ENCODE data around the gene CITED4.

CITED4 gene

DNA sequence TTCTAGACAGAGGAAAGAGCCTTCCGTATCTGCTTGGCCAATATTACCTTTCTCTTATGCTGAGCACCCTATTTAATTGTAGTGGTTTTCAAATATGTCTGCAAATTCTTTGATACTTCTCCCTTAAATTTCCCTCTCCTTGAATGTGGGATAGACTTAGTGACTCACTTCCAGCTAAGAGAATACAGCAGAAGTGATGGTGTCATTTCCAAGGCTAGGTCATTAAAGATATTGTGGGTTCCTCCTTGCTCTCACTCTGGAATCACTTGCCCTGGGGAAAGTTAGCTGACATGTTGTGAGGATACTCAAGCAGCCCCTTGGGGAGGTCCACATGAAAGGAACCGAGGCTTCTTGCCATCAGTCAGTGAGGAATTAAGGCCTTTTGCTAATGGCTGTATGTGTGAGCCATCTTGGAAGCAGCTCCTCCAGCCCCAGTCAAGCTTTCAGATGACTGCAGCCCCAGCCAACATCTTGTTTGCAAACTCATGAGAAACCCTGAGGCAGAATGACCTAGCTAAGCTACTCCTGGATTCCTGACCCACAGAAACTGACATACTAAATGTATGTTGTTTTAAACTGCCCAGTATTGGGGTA, 8.1 kb upstream of the CITED4 start:
- Histone ChIP-seq H3K9me2 (replicated peaks; ENCODE audit: low read depth, low read length) (no peaks in the 10 kb centered on the region), H3K4me2 (ENCODE audit: low read depth, low read length, poor library complexity, severe bottlenecking) (no peak overlapping the region), H3K79me2 (ENCODE audit: insufficient read depth, low read length) (no peaks in the 10 kb centered on the region), H2AFZ (ENCODE audit: low read length) (no peak overlapping the region), H3K9me3 (ENCODE audit: insufficient read depth, low read depth, low read length) (no peaks in the 10 kb centered on the region), H3K9ac (ENCODE audit: low read depth, low read length, poor library complexity, severe bottlenecking) (no peak overlapping the region), H3K4me3 (ENCODE audit: low read length, poor library complexity, severe bottlenecking) (no peak overlapping the region), H3K4me1 (ENCODE audit: insufficient read depth, low read length, poor library complexity, severe bottlenecking) (peaks cover 18% of the 10 kb centered on the region), H3K36me3 (ENCODE audit: insufficient read depth, low read length) (no peaks in the 10 kb centered on the region), H4K20me1 (ENCODE audit: insufficient read depth, low read length, poor library complexity, severe bottlenecking) (no peaks in the 10 kb centered on the region), H3K27me3 (ENCODE audit: insufficient read depth, low read length, poor library complexity, severe bottlenecking) (no peaks in the 10 kb centered on the region), H3F3A (ENCODE audit: low read depth) (no peaks in the 10 kb centered on the region)
- TF ChIP-seq EZH2phosphoT487 (IDR thresholded peaks at IDR 0.05; ENCODE audit: borderline replicate concordance) = no peak
- TF ChIP-seq, protein P1, sequence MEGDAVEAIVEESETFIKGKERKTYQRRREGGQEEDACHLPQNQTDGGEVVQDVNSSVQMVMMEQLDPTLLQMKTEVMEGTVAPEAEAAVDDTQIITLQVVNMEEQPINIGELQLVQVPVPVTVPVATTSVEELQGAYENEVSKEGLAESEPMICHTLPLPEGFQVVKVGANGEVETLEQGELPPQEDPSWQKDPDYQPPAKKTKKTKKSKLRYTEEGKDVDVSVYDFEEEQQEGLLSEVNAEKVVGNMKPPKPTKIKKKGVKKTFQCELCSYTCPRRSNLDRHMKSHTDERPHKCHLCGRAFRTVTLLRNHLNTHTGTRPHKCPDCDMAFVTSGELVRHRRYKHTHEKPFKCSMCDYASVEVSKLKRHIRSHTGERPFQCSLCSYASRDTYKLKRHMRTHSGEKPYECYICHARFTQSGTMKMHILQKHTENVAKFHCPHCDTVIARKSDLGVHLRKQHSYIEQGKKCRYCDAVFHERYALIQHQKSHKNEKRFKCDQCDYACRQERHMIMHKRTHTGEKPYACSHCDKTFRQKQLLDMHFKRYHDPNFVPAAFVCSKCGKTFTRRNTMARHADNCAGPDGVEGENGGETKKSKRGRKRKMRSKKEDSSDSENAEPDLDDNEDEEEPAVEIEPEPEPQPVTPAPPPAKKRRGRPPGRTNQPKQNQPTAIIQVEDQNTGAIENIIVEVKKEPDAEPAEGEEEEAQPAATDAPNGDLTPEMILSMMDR (conservative IDR thresholded peaks at IDR 0.05; ENCODE audit: low read length) = no peak

DNA sequence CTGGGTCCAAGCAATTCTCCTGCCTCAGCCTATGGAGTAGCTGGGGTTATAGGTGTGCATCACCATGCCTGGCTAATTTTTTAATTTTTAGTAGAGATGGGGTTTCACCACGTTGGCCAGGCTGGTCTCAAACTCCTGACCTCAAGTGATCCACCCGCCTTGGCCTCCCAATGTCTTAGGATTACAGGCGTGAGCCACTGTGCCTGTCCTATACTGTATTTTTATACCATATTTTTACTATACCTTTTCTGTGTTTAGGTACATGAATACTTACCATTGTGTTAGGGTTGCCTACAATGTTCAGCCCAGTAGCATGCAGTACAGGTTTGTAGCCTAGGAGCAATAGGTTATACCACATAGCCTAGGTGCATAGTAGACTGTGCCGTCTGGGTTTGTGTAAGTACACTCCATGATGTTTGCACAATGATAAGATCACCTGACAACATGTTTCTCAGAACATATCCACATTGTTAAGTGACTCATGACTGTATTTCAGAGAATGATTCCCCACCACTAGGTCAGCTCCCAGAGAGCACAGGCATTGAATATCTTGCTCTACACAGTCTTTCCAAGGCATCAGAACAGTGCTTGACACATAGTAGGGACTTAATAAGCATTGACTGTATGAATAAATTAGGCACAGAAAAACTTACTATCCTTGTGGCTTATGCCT, 6.0 kb upstream of the CITED4 start:
- Histone ChIP-seq H2AFZ (ENCODE audit: low read length) (no peak overlapping the region), H3K79me2 (ENCODE audit: insufficient read depth, low read length) (no peaks in the 10 kb centered on the region), H4K20me1 (ENCODE audit: insufficient read depth, low read length, poor library complexity, severe bottlenecking) (no peaks in the 10 kb centered on the region), H3K9me2 (replicated peaks; ENCODE audit: low read depth, low read length) (no peaks in the 10 kb centered on the region), H3K36me3 (ENCODE audit: insufficient read depth, low read length) (no peaks in the 10 kb centered on the region), H3K9me3 (ENCODE audit: insufficient read depth, low read depth, low read length) (no peaks in the 10 kb centered on the region), H3F3A (ENCODE audit: low read depth) (no peaks in the 10 kb centered on the region), H3K4me1 (ENCODE audit: insufficient read depth, low read length, poor library complexity, severe bottlenecking) (peaks cover 2% of the 10 kb centered on the region), H3K9ac (ENCODE audit: low read depth, low read length, poor library complexity, severe bottlenecking) (no peak overlapping the region), H3K4me2 (ENCODE audit: low read depth, low read length, poor library complexity, severe bottlenecking) (no peak overlapping the region), H3K27me3 (ENCODE audit: insufficient read depth, low read length, poor library complexity, severe bottlenecking) (no peaks in the 10 kb centered on the region), H3K4me3 (ENCODE audit: low read length, poor library complexity, severe bottlenecking) (no peak overlapping the region)
- TF ChIP-seq, protein P1 (conservative IDR thresholded peaks at IDR 0.05; ENCODE audit: low read length) = no peak

DNA sequence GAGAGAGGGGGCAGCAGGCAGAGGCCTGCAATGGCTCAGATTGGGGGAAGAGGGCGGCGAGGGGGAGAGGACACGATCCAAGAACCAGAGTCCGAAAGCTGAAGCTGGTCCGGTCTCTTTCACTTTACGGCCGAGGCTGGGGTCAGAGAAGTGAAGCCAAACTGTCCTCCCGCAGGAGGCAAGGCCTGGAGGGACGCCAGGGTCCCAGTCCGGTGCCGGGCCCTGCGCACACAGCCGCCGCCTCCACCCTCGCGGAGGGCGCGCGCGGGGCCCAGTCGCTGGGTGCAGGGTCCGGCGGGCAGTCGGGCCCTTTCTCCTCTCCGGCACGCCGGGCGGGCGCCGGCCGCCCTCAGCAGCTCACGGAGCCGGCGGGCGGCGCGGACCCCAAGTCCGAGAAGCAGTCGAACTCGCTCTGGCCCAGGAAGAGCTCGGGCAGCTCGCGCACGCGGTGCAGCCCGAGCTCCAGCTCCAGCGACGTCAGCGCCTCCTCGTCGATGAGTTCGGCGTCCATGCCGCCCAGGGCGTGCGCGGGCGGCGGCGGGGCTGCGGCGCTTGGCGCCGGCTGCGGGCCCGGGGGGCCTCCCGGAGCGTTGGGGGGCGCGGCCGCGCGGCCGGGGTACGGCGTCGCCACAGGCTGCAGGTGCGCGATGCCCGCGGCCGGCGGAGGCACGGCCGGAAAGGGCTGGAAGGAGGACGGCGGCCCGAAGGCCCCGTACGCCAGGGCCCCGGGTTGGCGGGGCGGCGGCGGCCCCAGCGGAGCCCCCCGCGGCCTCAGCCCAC, 749 bp downstream of the CITED4 start:
- Histone ChIP-seq H3F3A (ENCODE audit: low read depth) (no peaks in the 10 kb centered on the region), H4K20me1 (ENCODE audit: insufficient read depth, low read length, poor library complexity, severe bottlenecking) (no peaks in the 10 kb centered on the region), H3K9me2 (replicated peaks; ENCODE audit: low read depth, low read length) (no peaks in the 10 kb centered on the region), H3K9ac (ENCODE audit: low read depth, low read length, poor library complexity, severe bottlenecking) (no peak overlapping the region), H3K4me2 (ENCODE audit: low read depth, low read length, poor library complexity, severe bottlenecking) (no peak overlapping the region), H3K27me3 (ENCODE audit: insufficient read depth, low read length, poor library complexity, severe bottlenecking) (no peaks in the 10 kb centered on the region), H3K79me2 (ENCODE audit: insufficient read depth, low read length) (no peaks in the 10 kb centered on the region), H2AFZ (ENCODE audit: low read length) (no peak overlapping the region), H3K4me1 (ENCODE audit: insufficient read depth, low read length, poor library complexity, severe bottlenecking) (no peaks in the 10 kb centered on the region), H3K9me3 (ENCODE audit: insufficient read depth, low read depth, low read length) (no peaks in the 10 kb centered on the region), H3K4me3 (ENCODE audit: low read length, poor library complexity, severe bottlenecking) (no peak overlapping the region), H3K36me3 (ENCODE audit: insufficient read depth, low read length) (no peaks in the 10 kb centered on the region)
- no peak for TF ChIP-seq EZH2phosphoT487 (IDR thresholded peaks at IDR 0.05; ENCODE audit: borderline replicate concordance)
- TF ChIP-seq, protein P1 (conservative IDR thresholded peaks at IDR 0.05; ENCODE audit: low read length) = no peak

All from Loucy (cell line).